Sigmoid colon (tissue), 7 donors: ENCODE measurements around the gene DPH5. TPM values are rescaled to one million over a fixed set of nuclear protein-coding genes. Genes with fewer than 3 reads are reported as not detected.

Experiments
- DNase-seq: peaks from one replicate; pipeline ENCODE4 v3.0.0-alpha.2; 2019
- H3K27ac ChIP-seq, 4 donors: fragments of 200-600 bp; sonication (generic); one replicate each; pipeline ENCODE4 v1.5.1; 2016 to 2019; ENCODE audit warnings: mild to moderate bottlenecking in 1 of 4
- H3K27me3 ChIP-seq, 3 donors: fragments of 200-600 bp; sonication (generic); one replicate each; pipeline ENCODE4 v1.5.1; 2019; ENCODE audit warnings: mild to moderate bottlenecking in 1 of 3
- H3K36me3 ChIP-seq, 4 donors: fragments of 200-600 bp; sonication (generic); one replicate each; pipeline ENCODE4 v1.5.1; 2016 to 2019
- H3K4me1 ChIP-seq, 4 donors: fragments of 200-600 bp; sonication (generic); one replicate each; pipeline ENCODE4 v1.5.1; 2017 to 2019
- H3K4me3 ChIP-seq, 4 donors: fragments of 200-600 bp; sonication (generic); one replicate each; pipeline ENCODE4 v1.5.1; 2017 to 2019; ENCODE audit warnings: mild to moderate bottlenecking in 2 of 4, moderate library complexity in 1 of 4
- H3K9me3 ChIP-seq, 4 donors: fragments of 200-600 bp in 3 of 4; sonication (generic) in 3 of 4; one replicate each; pipeline versions ENCODE4 v1.5.1 to v1.6.1; 2013 to 2019
- EP300 ChIP-seq, 4 donors: sonication (generic); formaldehyde crosslinking; IDR thresholded peaks; one replicate each; pipeline ENCODE4 v1.6.1; 2017; ENCODE audit warnings: antibody characterized with exemption in 4 of 4
- POLR2A ChIP-seq, 2 donors: fragments of 450-650 bp; IDR thresholded peaks; one replicate each; pipeline ENCODE4 v1.6.1; 2016; ENCODE audit warnings: antibody characterized with exemption in 2 of 2, mild to moderate bottlenecking in 2 of 2, moderate library complexity in 2 of 2
- POLR2AphosphoS5 ChIP-seq, 4 donors: sonication (generic); formaldehyde crosslinking; IDR thresholded peaks; one replicate each; pipeline ENCODE4 v1.6.1; 2017; ENCODE audit warnings: antibody characterized with exemption in 4 of 4
- WGBS, 2 donors: extraction: QIAGEN DNeasy Blood & Tissue Kit; methylation state at CpG; one replicate each; pipeline ENCODE4 v1.1.7; 2013; 5-methylcytosine and 5-hydroxymethylcytosine counted together
- intact Hi-C: fragments of 100-400 bp; cut with DNase I; formaldehyde crosslinking; loops from one replicate; pipeline ENCODE4 v1.15.1; 2023
- polyA plus RNA-seq, 3 donors: library from polyadenylated mRNA; stranded (reverse); fragments of 200-250 nt; gene quantifications; one replicate each; pipeline ENCODE4 v1.2.3, GENCODE V29; 2013
- total RNA-seq, 4 donors: library from RNA; depleted of rRNA; stranded (reverse); fragments of >200 nt; gene quantifications; one replicate each; pipeline ENCODE4 v1.1.0, GENCODE V29; 2016
- TF ChIP-seq, protein P1 (sequence below), 4 experiments: fragments of 450-650 bp in 3 of 4; fragments of 200-600 bp in 1 of 4; IDR thresholded peaks; one replicate each; pipeline ENCODE4 v1.5.1; 2016 to 2019; ENCODE audit warnings: antibody characterized with exemption in 4 of 4, mild to moderate bottlenecking in 3 of 4, moderate library complexity in 2 of 4
- donor health status: healthy with polysubstance abuse.
- donor health status: Bipolar disorder and iron deficiency.
- donor health status: healthy.

Gene DPH5
- total and polyA plus RNA-seq, 7 donors: 23.1 to 38.5 (median 31.0) TPM

DNA sequence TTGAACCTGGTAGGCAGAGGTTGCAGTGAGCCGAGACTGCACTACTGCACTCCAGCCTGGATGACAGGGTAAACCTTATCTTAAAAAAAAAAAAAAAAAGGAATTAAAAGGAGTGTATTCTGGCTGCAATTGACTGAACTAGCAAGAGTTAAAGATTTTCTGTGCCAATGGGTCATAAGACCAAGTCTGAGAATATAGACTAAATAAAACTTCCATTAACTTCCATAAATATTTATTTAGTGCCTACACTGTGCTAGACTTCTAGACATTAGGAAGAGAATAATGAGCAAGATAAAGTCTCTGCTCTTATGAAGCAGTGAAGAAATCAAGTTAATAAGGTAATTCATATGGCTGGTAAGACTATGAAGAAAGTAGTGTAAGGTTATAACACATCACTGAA, 27.2 kb downstream of the DPH5 start:
- no peak for DNase-seq
- H3K4me3 ChIP-seq: no peak overlapping the region
- intact Hi-C loops: no loop called here
- peaks cover 0 to 20% (median 0%) of the 10 kb centered on the region in 4 donors for H3K36me3 ChIP-seq
- H3K4me1 ChIP-seq: no peaks in the 10 kb centered on the region
- 91 to 95% methylated on average over 1 of the region's 1 CpG for WGBS, 2 donors
- H3K9me3 ChIP-seq: no peaks in the 10 kb centered on the region
- H3K27ac ChIP-seq: no peak overlapping the region
- no peaks in the 10 kb centered on the region for H3K27me3 ChIP-seq
- TF ChIP-seq POLR2A (IDR thresholded peaks at IDR 0.05) (no peak), EP300 (IDR thresholded peaks at IDR 0.05) (no peak), POLR2AphosphoS5 (IDR thresholded peaks at IDR 0.05) (no peak)
- TF ChIP-seq, protein P1, sequence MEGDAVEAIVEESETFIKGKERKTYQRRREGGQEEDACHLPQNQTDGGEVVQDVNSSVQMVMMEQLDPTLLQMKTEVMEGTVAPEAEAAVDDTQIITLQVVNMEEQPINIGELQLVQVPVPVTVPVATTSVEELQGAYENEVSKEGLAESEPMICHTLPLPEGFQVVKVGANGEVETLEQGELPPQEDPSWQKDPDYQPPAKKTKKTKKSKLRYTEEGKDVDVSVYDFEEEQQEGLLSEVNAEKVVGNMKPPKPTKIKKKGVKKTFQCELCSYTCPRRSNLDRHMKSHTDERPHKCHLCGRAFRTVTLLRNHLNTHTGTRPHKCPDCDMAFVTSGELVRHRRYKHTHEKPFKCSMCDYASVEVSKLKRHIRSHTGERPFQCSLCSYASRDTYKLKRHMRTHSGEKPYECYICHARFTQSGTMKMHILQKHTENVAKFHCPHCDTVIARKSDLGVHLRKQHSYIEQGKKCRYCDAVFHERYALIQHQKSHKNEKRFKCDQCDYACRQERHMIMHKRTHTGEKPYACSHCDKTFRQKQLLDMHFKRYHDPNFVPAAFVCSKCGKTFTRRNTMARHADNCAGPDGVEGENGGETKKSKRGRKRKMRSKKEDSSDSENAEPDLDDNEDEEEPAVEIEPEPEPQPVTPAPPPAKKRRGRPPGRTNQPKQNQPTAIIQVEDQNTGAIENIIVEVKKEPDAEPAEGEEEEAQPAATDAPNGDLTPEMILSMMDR (IDR thresholded peaks at IDR 0.05): no peak

DNA sequence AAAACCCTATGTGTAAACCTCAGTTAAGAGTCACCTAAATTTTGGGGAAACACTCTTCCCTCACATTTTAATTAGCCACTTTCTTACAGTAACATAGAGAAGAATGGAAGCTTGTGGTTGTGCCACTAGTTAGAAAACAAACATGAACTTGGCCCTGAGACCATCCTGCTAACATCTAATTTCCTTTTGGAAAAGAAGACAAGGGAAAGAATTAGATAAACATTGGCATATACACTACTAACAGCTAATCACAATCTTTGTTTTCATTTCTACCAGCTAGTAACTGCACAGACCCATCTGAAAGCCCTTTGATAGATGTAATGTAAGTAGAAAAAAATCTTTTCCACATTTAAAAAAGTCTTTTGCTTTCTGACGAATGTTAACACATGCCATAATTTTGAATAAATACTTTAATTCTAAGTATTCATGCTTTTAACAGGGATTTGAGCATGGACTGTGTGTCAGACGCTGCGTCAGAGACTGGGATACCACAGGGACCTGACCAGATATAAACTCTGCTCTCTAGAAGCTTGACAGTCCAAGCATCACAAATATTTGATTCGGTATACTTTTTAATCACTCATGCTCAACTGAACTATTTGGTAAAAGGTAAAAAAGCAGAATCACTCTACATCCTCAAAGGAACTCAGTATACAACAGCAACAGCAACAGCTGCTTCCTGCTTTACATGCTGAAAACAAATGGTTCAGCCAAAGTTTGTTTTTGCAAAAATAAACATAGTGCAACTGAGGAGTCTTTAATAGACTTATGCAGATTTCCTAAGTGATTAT, 30.2 kb downstream of the DPH5 start:
- Histone ChIP-seq H3K27me3 (no peaks in the 10 kb centered on the region), H3K9me3 (no peaks in the 10 kb centered on the region), H3K4me1 (peaks cover 0 to under 1% (median 0%) of the 10 kb centered on the region in 4 donors), H3K36me3 (peaks cover 0 to 12% (median 0%) of the 10 kb centered on the region in 4 donors), H3K4me3 (no peak overlapping the region), H3K27ac (peak overlapping the region in 1 of 4 donors; percentile 39)
- no peak for DNase-seq
- TF ChIP-seq EP300 (IDR thresholded peaks at IDR 0.05): no peak
- TF ChIP-seq POLR2AphosphoS5 (IDR thresholded peaks at IDR 0.05): no peak
- TF ChIP-seq POLR2A (IDR thresholded peaks at IDR 0.05): no peak
- TF ChIP-seq, protein P1 (IDR thresholded peaks at IDR 0.05): no peak
- intact Hi-C loops: no loop called here
- WGBS, 2 donors: 46 to 80% methylated on average over 4 of the region's 4 CpGs

DNA sequence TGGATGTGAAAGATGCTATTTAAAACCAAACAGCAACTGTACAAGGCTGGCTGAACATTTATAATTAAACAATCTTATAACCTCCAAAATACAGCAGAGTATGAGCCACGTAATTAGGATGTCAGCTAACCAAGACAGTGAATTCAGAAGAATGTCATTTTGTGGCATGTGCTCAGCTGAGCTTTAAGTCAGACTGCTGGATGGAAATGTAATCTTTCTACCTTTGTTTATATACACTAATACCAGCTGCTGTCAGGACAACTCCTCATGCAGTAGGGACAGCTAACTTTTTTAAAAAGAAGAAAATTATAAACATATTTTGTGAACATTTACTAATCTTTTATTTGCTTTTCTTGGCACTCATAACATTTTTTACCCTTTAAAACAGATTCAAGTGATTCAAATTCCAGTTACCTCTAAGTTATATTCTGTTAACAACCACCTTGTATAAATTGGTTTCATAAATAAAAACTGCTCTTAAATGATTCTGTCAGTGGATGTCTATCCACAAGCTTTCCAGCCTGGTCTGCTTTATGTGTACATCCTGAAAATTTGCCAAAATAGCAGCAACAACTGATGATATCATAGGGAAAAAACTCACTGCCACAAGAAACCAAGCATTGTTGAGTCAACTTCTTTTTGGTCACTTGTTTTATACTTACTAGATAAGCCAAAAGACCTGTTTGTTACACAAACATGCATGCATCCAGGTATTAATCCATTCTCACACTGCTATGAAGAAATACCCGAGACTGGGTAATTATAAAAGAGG, 36.1 kb downstream of the DPH5 start:
- no peak for DNase-seq
- H3K27ac ChIP-seq: peak overlapping the region; percentile 17 to 66 (median 52)
- TF ChIP-seq, protein P1 (IDR thresholded peaks at IDR 0.05): no peak
- TF ChIP-seq EP300 (IDR thresholded peaks at IDR 0.05): no peak
- TF ChIP-seq POLR2A (IDR thresholded peaks at IDR 0.05): no peak
- TF ChIP-seq POLR2AphosphoS5 (IDR thresholded peaks at IDR 0.05): peak in 1 of 4 donors; percentile 16
- intact Hi-C loops: no loop called here
- whole genome bisulfite sequencing, 2 donors: 77 to 84% methylated on average over 2 of the region's 2 CpGs
- H3K4me1 ChIP-seq: peaks cover 0 to 18% (median 11%) of the 10 kb centered on the region in 4 donors
- H3K4me3 ChIP-seq: no peak overlapping the region
- no peaks in the 10 kb centered on the region for H3K36me3 ChIP-seq
- no peaks in the 10 kb centered on the region for H3K9me3 ChIP-seq
- no peaks in the 10 kb centered on the region for H3K27me3 ChIP-seq

DNA sequence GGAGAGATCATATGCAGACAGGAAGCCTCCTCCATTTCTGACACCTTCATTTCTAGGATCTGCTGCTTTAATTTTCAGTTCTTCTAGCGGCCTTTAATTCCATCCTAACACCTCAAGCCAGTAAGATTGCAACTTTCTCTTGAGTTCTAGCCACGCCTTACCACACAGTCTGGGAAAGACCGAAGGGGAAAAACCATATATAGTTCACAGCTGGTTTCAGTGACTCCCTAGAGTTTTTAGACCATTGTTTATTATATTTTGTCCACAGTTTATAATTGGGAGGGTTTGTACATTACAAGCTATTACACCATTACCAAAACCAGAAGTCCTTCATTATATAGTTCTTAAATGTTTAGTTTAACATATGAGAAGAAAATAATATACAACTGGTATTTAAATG, 37.5 kb downstream of the DPH5 start:
- WGBS, 2 donors: 78 to 79% methylated on average over 3 of the region's 3 CpGs
- H3K9me3 ChIP-seq: no peaks in the 10 kb centered on the region
- TF ChIP-seq POLR2A (IDR thresholded peaks at IDR 0.05): no peak
- TF ChIP-seq EP300 (IDR thresholded peaks at IDR 0.05): no peak
- TF ChIP-seq, protein P1 (IDR thresholded peaks at IDR 0.05): no peak
- TF ChIP-seq POLR2AphosphoS5 (IDR thresholded peaks at IDR 0.05): no peak
- DNase-seq: no peak
- H3K27me3 ChIP-seq: no peaks in the 10 kb centered on the region
- no peaks in the 10 kb centered on the region for H3K36me3 ChIP-seq
- no peak overlapping the region for H3K27ac ChIP-seq
- peaks cover 0 to 18% (median 11%) of the 10 kb centered on the region in 4 donors for H3K4me1 ChIP-seq
- intact Hi-C loops: no loop called here
- H3K4me3 ChIP-seq: no peak overlapping the region
